Measurements from ENCODE around the gene CHST7. TPM values are rescaled to one million over a fixed set of nuclear protein-coding genes. Genes with fewer than 3 reads are reported as not detected.
"Not testable (repeated sequence)": the region's sequence is repeated elsewhere in the genome, so short reads cannot be mapped to it uniquely, and the experiment has no call there.

The CHST7 gene
- total and polyA plus RNA-seq, 9 donors: 5.9 to 144 (median 25.3) TPM

DNA sequence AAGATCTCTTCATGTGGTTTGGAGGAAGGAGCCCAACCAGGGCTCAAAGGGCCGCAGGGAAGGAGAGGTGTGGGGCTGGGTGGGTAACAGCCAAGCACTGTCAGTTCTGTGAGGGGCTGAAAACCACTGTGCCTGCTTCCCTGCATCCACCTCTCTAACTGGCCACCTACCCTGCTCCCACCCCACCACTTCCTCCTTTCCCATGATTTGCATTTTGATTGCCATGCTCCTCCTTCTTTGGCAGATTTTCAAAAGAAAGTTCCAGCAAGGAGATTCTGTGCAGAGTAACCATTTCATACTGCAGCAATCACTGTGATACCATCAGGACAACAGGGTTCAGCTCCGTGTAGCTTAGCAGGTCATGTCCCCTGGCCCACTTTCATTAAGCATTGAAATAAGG lies 30.1 kb upstream of the CHST7 start:
- no peaks in the 10 kb centered on the region for H3K36me3 ChIP-seq
- no peak overlapping the region for H3K4me3 ChIP-seq
- no peaks in the 10 kb centered on the region for H3K9me3 ChIP-seq
- WGBS, 3 donors: 74 to 79% (median 76%) methylated on average over 2 of the region's 2 CpGs
- intact Hi-C loops (cut with DNase I): no loop called here
- no peak for DNase-seq
- H3K4me1 ChIP-seq (ENCODE audit: insufficient read depth): no peaks in the 10 kb centered on the region
- H3K27ac ChIP-seq: no peak overlapping the region
- TF ChIP-seq, protein P1, sequence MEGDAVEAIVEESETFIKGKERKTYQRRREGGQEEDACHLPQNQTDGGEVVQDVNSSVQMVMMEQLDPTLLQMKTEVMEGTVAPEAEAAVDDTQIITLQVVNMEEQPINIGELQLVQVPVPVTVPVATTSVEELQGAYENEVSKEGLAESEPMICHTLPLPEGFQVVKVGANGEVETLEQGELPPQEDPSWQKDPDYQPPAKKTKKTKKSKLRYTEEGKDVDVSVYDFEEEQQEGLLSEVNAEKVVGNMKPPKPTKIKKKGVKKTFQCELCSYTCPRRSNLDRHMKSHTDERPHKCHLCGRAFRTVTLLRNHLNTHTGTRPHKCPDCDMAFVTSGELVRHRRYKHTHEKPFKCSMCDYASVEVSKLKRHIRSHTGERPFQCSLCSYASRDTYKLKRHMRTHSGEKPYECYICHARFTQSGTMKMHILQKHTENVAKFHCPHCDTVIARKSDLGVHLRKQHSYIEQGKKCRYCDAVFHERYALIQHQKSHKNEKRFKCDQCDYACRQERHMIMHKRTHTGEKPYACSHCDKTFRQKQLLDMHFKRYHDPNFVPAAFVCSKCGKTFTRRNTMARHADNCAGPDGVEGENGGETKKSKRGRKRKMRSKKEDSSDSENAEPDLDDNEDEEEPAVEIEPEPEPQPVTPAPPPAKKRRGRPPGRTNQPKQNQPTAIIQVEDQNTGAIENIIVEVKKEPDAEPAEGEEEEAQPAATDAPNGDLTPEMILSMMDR (IDR thresholded peaks at IDR 0.05): no peak
- no peak for TF ChIP-seq EP300 (IDR thresholded peaks at IDR 0.05)
- no peak for TF ChIP-seq POLR2A (IDR thresholded peaks at IDR 0.05)
- H3K27me3 ChIP-seq: no peaks in the 10 kb centered on the region

DNA sequence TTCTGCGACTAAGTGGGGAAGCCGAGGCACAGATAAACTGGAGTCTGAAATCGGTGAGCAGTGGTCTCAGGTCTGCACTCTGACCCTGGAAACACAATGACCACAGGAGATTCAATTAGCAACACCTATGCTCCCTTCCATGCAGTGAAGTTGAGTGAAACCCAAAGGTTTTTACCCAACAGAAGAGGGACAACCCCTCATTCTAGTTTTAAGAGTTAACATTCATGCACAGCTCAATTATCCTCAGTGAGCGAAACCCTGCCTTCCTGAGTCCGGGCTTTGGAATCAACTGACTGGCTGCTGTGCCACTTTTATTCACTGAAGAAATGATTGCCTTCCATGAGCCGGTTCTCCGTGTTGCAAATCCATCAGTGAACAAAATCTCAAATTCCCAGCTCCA lies 29.0 kb upstream of the CHST7 start:
- H3K4me1 ChIP-seq (ENCODE audit: insufficient read depth); H3K9me3 ChIP-seq; H3K27me3 ChIP-seq; intact Hi-C loops (cut with DNase I); DNase-seq; H3K36me3 ChIP-seq: not testable (repeated sequence)
- Histone ChIP-seq H3K27ac (peak overlapping the region in 1 of 2 donors; percentile 39), H3K4me3 (peak overlapping the region; percentile 60)
- 46 to 59% (median 59%) methylated on average over 7 of the region's 7 CpGs for WGBS, 3 donors

DNA sequence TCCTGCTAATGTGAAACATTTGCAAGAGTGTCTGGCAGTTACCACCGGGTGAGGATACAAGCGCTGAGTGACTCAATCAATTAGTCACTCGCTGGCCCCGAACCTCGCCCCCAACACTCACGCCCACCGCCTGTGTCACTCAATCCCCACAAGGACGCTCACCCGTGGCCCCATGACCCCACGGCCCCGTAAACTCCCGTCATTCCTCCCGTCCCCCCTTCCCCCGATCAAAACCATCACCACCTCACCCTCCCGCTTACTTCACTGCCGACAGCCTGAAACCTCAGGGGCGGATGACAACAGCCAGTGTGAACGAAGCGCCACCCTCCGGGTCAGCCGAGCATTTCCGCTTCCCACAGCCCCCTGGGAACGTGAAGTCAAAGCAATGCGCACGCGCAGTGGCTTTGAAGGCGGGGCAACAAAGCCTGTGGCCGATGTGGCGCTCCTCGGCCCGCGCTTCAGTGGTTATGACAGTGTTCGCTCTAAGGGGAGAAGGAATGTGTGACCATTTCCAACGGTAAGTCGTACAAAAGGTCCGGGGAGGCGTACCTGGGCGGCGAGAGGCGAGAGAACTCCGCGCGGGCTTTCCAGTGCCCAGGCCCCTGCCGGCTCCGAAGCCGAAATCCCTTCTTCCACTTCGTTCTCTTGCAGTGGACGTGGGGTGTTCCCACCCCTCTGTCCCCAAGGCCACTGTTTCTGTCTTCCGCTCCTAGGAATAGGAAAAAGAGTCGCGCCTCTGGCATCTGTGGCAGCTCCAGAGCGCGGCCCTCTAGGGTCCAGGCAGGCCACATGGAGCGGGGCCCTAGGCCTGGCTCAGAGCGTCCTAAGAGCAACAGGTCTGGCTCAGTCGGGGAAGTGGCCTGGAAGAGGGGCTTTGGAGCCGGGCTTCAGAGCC lies 28.2 kb upstream of the CHST7 start, which contains the start of gene ZNF674:
Gene ZNF674 (minus strand): TSS at position 311 of the 895 bp plus-strand sequence. CDS start 3,334 bp downstream, outside the sequence.
- peak within 1 kb of the TSS; percentile 39 to 44 for H3K27ac ChIP-seq
- H3K27me3 ChIP-seq: no peaks in the 10 kb centered on the region
- no peaks in the 10 kb centered on the region for H3K9me3 ChIP-seq
- intact Hi-C loops (cut with DNase I): no loop called here
- H3K4me3 ChIP-seq: peak within 1 kb of the TSS; percentile 60
- 28 to 46% (median 44%) methylated on average over 57 of the region's 57 CpGs for WGBS, 3 donors
- peak; percentile 91 to 94 (median 92) for DNase-seq
- TF ChIP-seq, protein P1 (IDR thresholded peaks at IDR 0.05): peak in 2 of 3 donors; percentile 51 to 60
- TF ChIP-seq EP300 (IDR thresholded peaks at IDR 0.05) (no peak), POLR2A (IDR thresholded peaks at IDR 0.05) (peak; percentile 73)
- H3K36me3 ChIP-seq: no peaks in the 10 kb centered on the region
- no peaks in the 10 kb centered on the region for H3K4me1 ChIP-seq (ENCODE audit: insufficient read depth)

DNA sequence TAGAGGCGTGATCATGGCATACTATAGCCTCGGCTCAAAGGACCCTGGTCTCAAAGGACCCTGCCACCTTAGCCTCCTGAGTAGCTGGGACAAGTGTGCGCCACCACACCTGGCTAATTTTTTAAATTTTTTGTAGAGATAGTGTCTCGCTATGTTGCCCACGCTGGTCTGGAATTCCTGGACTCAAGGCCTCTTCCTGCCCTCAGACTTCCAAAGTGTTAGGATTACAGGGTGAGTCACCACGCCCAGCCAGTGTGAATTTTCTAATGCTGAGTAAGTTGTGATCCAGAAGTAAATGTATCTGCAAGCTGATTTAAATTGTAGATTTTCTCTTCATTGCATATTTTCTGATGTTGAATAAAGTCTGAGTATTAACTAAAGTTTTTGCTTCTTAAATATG lies 25.7 kb upstream of the CHST7 start:
- 65 to 76% (median 69%) methylated on average over 6 of the region's 6 CpGs for WGBS, 3 donors
- intact Hi-C loops (cut with DNase I): no loop called here
- H3K4me3 ChIP-seq: no peak overlapping the region
- H3K36me3 ChIP-seq: no peaks in the 10 kb centered on the region
- DNase-seq: no peak
- H3K27me3 ChIP-seq: no peaks in the 10 kb centered on the region
- no peaks in the 10 kb centered on the region for H3K4me1 ChIP-seq (ENCODE audit: insufficient read depth)
- H3K9me3 ChIP-seq: no peaks in the 10 kb centered on the region
- no peak for TF ChIP-seq EP300 (IDR thresholded peaks at IDR 0.05)
- no peak for TF ChIP-seq POLR2A (IDR thresholded peaks at IDR 0.05)
- TF ChIP-seq, protein P1 (IDR thresholded peaks at IDR 0.05): no peak
- no peak overlapping the region for H3K27ac ChIP-seq

DNA sequence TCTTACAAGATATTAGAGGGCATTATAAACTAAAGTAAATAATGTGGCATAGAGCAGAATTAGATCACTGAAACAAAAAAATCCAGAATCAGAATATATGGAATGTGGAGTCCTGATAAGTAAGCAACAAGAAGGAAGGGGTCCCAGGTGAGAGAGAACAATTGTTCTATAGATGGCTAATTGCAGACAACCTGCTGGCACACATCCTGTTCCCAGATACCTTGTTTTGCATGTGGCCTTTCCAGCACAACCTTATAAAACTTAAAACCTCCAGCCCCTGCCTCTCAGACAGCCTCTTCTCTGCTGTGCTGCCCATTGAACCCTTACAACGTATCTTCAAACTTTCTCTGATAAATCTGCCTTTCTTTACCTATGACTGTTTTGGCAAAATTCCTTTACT lies 23.7 kb upstream of the CHST7 start:
- H3K27me3 ChIP-seq: no peaks in the 10 kb centered on the region
- H3K27ac ChIP-seq: no peak overlapping the region
- 78 to 94% (median 86%) methylated on average over 1 of the region's 1 CpG for WGBS, 3 donors
- intact Hi-C loops (cut with DNase I): no loop called here
- no peak for DNase-seq
- no peak overlapping the region for H3K4me3 ChIP-seq
- no peak for TF ChIP-seq POLR2A (IDR thresholded peaks at IDR 0.05)
- TF ChIP-seq EP300 (IDR thresholded peaks at IDR 0.05): no peak
- TF ChIP-seq, protein P1 (IDR thresholded peaks at IDR 0.05): no peak
- no peaks in the 10 kb centered on the region for H3K36me3 ChIP-seq
- H3K9me3 ChIP-seq: no peaks in the 10 kb centered on the region
- H3K4me1 ChIP-seq (ENCODE audit: insufficient read depth): no peaks in the 10 kb centered on the region

All from ovary (tissue), 9 donors.